Endothelial cell of umbilical vein (primary cell): ENCODE results near the gene CDH23. TPM values are rescaled to one million over a fixed set of nuclear protein-coding genes. Genes with fewer than 3 reads are reported as not detected.

Experiments
- BruUV-seq: library from RNA; stranded (reverse); fragments of 400-500 nt; replicated peaks from 2 replicates; lab custom pipeline; 2021; lab: Mats Ljungman, UMichigan
- CTCF ChIA-PET: fragments of 300-600, 350-600 bp; sonication (Branson Sonifier 250); formaldehyde crosslinking; loops from one replicate; lab custom pipeline; 2021; ENCODE audit warnings: antibody characterized with exemption, inconsistent platforms; lab: Charles Lee
- POLR2A ChIA-PET: fragments of 300-600, 350-600 bp; sonication (Branson Sonifier 250); formaldehyde crosslinking; loops from one replicate; lab custom pipeline; 2021; ENCODE audit warnings: antibody characterized with exemption, inconsistent platforms; lab: Charles Lee
- DNase-seq: peaks from one replicate; pipeline ENCODE4 v3.0.0-alpha.2; 2011; ENCODE audit warnings: low read depth, low spot score
- FAIRE-seq: peaks from 2 replicates; lab custom pipeline; 2011; peaks lifted over from hg19 to GRCh38; lab: Jason Lieb, UNC
- H2AFZ ChIP-seq: 2 replicates; pipeline ENCODE4 v1.6.0; 2012; ENCODE audit warnings: low read depth, low read length, control low read depth, inconsistent platforms
- H3K27ac ChIP-seq: 2 replicates; pipeline ENCODE4 v1.5.1; 2011; ENCODE audit warnings: low read depth, mild to moderate bottlenecking, control low read depth, low read length, moderate library complexity; ENCODE audit not compliant: insufficient read depth
- H3K27me3 ChIP-seq, 2 experiments: 2 replicates each; pipeline versions ENCODE4 v1.6.0 to v1.6.1; 2011; ENCODE audit warnings: low read length in 2 of 2, mixed read lengths in 1 of 2; ENCODE audit not compliant: control insufficient read depth in 2 of 2, insufficient read depth in 2 of 2
- H3K36me3 ChIP-seq, 2 experiments: 2 replicates in 1 of 2; 3 replicates in 1 of 2; pipeline ENCODE4 v1.5.1; 2011; ENCODE audit warnings: low read length in 2 of 2, mild to moderate bottlenecking in 1 of 2, moderate library complexity in 1 of 2; ENCODE audit not compliant: control insufficient read depth in 2 of 2, insufficient read depth in 2 of 2; ENCODE audit errors: extremely low read depth in 1 of 2
- H3K4me1 ChIP-seq: 3 replicates; pipeline ENCODE4 v1.5.1; 2011; ENCODE audit warnings: mild to moderate bottlenecking, low read length; ENCODE audit not compliant: control insufficient read depth, insufficient read depth; ENCODE audit errors: extremely low read depth
- H3K4me2 ChIP-seq: 2 replicates; pipeline ENCODE4 v1.6.1; 2011; ENCODE audit warnings: low read length, control low read depth, mixed read lengths; ENCODE audit not compliant: insufficient read depth
- H3K4me3 ChIP-seq, 3 experiments: fragments of 200-600 bp in 1 of 3; sonication (generic), shearing (Covaris generic) in 1 of 3; replicated peaks in 1 of 3; 2 replicates each; pipeline ENCODE4 v1.5.1; 2011 to 2016; ENCODE audit warnings: control low read depth in 3 of 3, low read length in 3 of 3, mild to moderate bottlenecking in 2 of 3, inconsistent platforms in 1 of 3, low read depth in 1 of 3, moderate library complexity in 1 of 3; ENCODE audit not compliant: insufficient read depth in 1 of 3
- H3K79me2 ChIP-seq: 2 replicates; pipeline ENCODE4 v1.6.0; 2012; ENCODE audit warnings: low read length, inconsistent platforms; ENCODE audit not compliant: control insufficient read depth, insufficient read depth
- H3K9ac ChIP-seq: replicated peaks from 2 replicates; pipeline ENCODE3; 2011; ENCODE audit warnings: low read length, control low read depth; ENCODE audit not compliant: insufficient read depth; ENCODE audit errors: extremely low read depth
- H3K9me1 ChIP-seq: replicated peaks from 3 replicates; pipeline ENCODE4 v1.6.0; 2011; ENCODE audit warnings: mild to moderate bottlenecking, low read length; ENCODE audit not compliant: control insufficient read depth, insufficient read depth; ENCODE audit errors: extremely low read depth
- H3K9me3 ChIP-seq: replicated peaks from 2 replicates; pipeline ENCODE4 v1.5.1; 2012; ENCODE audit warnings: low read length, inconsistent platforms; ENCODE audit not compliant: control insufficient read depth, insufficient read depth
- H4K20me1 ChIP-seq: replicated peaks from 2 replicates; pipeline ENCODE3; 2011; ENCODE audit warnings: mild to moderate bottlenecking, low read length; ENCODE audit not compliant: control insufficient read depth, insufficient read depth; ENCODE audit errors: extremely low read depth
- CTCF ChIP-seq, 2 donors: IDR thresholded peaks; 1 replicate in 1 of 2; 2 replicates in 1 of 2; pipeline ENCODE4 v1.5.1; 2011; ENCODE audit warnings: low read length in 2 of 2, mild to moderate bottlenecking in 2 of 2, moderate library complexity in 2 of 2, control low read depth in 1 of 2, inconsistent platforms in 1 of 2, low read depth in 1 of 2; ENCODE audit not compliant: insufficient read depth in 1 of 2; ENCODE audit errors: extremely low read depth in 1 of 2
- EZH2 ChIP-seq: IDR thresholded peaks from 2 replicates; pipeline ENCODE4 v1.6.1; 2012; ENCODE audit warnings: borderline replicate concordance, low read depth, mild to moderate bottlenecking, moderate library complexity, low read length, inconsistent platforms; ENCODE audit not compliant: severe bottlenecking
- FOS ChIP-seq: IDR thresholded peaks from 2 replicates; pipeline ENCODE4 v1.6.1; 2011; ENCODE audit warnings: mild to moderate bottlenecking, low read length, moderate library complexity, borderline replicate concordance; ENCODE audit not compliant: insufficient read depth
- GATA2 ChIP-seq: IDR thresholded peaks from 2 replicates; pipeline ENCODE4 v1.7.0; 2011; ENCODE audit warnings: low read depth, mild to moderate bottlenecking, moderate library complexity, mixed read lengths, low read length; ENCODE audit not compliant: insufficient read length, insufficient read depth
- JUN ChIP-seq: IDR thresholded peaks from 2 replicates; pipeline ENCODE4 v1.6.1; 2011; ENCODE audit warnings: borderline replicate concordance, low read depth; ENCODE audit not compliant: insufficient read length, insufficient read depth
- MYC ChIP-seq: IDR thresholded peaks from one replicate; pipeline ENCODE4 v1.6.1; 2011; ENCODE audit warnings: mild to moderate bottlenecking, low read depth, low read length
- POLR2A ChIP-seq: IDR thresholded peaks from 2 replicates; pipeline ENCODE4 v1.6.1; 2012; ENCODE audit warnings: low read depth, mild to moderate bottlenecking, control low read depth, low read length
- POLR2AphosphoS5 ChIP-seq: IDR thresholded peaks from 2 replicates; pipeline ENCODE4 v1.6.1; 2012; ENCODE audit warnings: low read depth, mild to moderate bottlenecking, control low read depth, low read length, moderate library complexity; ENCODE audit not compliant: insufficient read depth
- dilution Hi-C: fragments of 300-500 bp; cut with MboI; formaldehyde crosslinking; loops from one replicate; pipeline ENCODE4 v1.15.0; 2019; ENCODE audit warnings: low sequenced_read_pairs; ENCODE audit not compliant: extremely low pct_ligation_motif_present
- intact Hi-C: fragments of 100-400 bp; cut with micrococcal nuclease; formaldehyde crosslinking; loops from one replicate; pipeline ENCODE4 v1.10.0; 2022
- polyA plus RNA-seq, 4 experiments: library from polyadenylated mRNA; depleted of rRNA in 3 of 4; stranded (reverse) in 3 of 4; unstranded in 1 of 4; fragments of >200 nt; gene quantifications; 2 replicates each; pipeline versions ENCODE4 v1.2.1 to v1.2.3, GENCODE V29; 2011 to 2012; ENCODE audit warnings: missing spikeins in 1 of 4
- total RNA-seq: library from RNA; stranded (reverse); gene quantifications from 2 replicates; pipeline ENCODE4 v1.2.3, GENCODE V29; 2021
- TF ChIP-seq, protein P1 (sequence below): IDR thresholded peaks from 2 replicates; pipeline ENCODE4 v1.6.1; 2011; ENCODE audit not compliant: insufficient read depth, insufficient read length

The CDH23 gene
- total and polyA plus RNA-seq, 2 donors (not counting 3 experiments of a cell fraction or from before 2014, with no cell fraction given), result not detected

DNA sequence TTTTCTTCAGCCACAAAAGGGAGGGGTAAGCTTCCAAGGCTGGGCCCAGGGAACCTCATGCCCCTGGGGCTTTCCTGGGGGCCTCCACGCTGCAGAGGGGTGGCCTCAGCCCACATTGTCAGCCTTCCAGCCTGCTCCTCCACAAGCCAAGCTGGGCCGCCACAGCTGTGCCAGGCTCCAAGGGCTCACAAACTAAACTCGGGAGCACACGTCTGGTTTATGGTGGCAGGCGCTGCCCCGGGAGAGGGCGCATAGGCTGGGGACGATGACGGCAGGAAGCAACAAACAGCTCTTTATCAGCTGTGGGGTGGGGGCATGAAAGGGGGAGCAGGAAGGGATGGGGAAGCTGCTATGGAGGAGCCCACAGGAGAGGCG is 6.3 kb upstream of the CDH23 start:
- Histone ChIP-seq H3K9me3 (no peaks in the 10 kb centered on the region), H3K4me2 (no peak overlapping the region), H2AFZ (no peak overlapping the region), H3K4me1 (no peaks in the 10 kb centered on the region), H3K9ac (no peak overlapping the region), H4K20me1 (no peaks in the 10 kb centered on the region), H3K9me1 (no peaks in the 10 kb centered on the region), H3K27ac (no peak overlapping the region), H3K79me2 (no peaks in the 10 kb centered on the region), H3K4me3 (no peak overlapping the region), H3K36me3 (no peaks in the 10 kb centered on the region), H3K27me3 (peaks cover 22 to 36% of the 10 kb centered on the region in 2 experiments)
- DNase-seq (no peak), FAIRE-seq (no peak)
- dilution Hi-C loops, result no loop called here
- TF ChIP-seq MYC (no peak), POLR2A (no peak), FOS (no peak), JUN (no peak), EZH2 (no peak), POLR2AphosphoS5 (no peak), GATA2 (no peak), CTCF (IDR thresholded peaks at IDR 0.05; ENCODE audit: extremely low read depth in 1 of 2, insufficient read depth in 1 of 2, low read depth in 1 of 2, low read length in 2 of 2) (no peak)
- TF ChIP-seq, protein P1, sequence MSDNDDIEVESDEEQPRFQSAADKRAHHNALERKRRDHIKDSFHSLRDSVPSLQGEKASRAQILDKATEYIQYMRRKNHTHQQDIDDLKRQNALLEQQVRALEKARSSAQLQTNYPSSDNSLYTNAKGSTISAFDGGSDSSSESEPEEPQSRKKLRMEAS, result no peak
- ChIA-PET POLR2A (no interaction called here), CTCF (interaction anchor here (1.4 to 1.6 kb wide), 2 partner anchors 36 to 180 kb away, joined by 3 to 4 read pairs; no protein-coding TSS in a partner anchor)
- BruUV-seq, result no TSS peak
- intact Hi-C loops, result no loop called here
